GM23338 (cell line): ENCODE measurements around the gene EPS8L2. TPM values are rescaled to one million over a fixed set of nuclear protein-coding genes. Genes with fewer than 3 reads are reported as not detected.

ENCODE experiments used
- ATAC-seq: fragments of 200-7000 bp; cut with Tn5 transposase; 3 replicates; pipeline ENCODE4 v1.9.1; 2020
- DNase-seq: peaks from one replicate; pipeline ENCODE4 v3.0.0-alpha.2; 2015; ENCODE audit warnings: low spot score
- H2AFZ ChIP-seq: fragments of 200-600 bp; sonication (generic); 2 replicates; pipeline ENCODE4 v1.8.0; 2016; ENCODE audit warnings: antibody characterized with exemption, mild to moderate bottlenecking, moderate library complexity
- H3F3A ChIP-seq: fragments of 200-600 bp; sonication (generic); replicated peaks from 2 replicates; pipeline ENCODE4 v1.8.0; 2017; ENCODE audit warnings: antibody characterized with exemption, mixed run types, low read depth
- H3K27ac ChIP-seq: fragments of 200-600 bp; sonication (generic); 2 replicates; pipeline ENCODE4 v1.6.1; 2016; ENCODE audit warnings: low read depth
- H3K27me3 ChIP-seq: fragments of 200-600 bp; sonication (generic); 2 replicates; pipeline ENCODE4 v1.8.0; 2016; ENCODE audit warnings: mild to moderate bottlenecking, mixed run types, moderate library complexity; ENCODE audit not compliant: insufficient read depth
- H3K36me3 ChIP-seq: fragments of 200-600 bp; sonication (generic); 2 replicates; pipeline ENCODE4 v1.8.0; 2016; ENCODE audit warnings: mild to moderate bottlenecking; ENCODE audit not compliant: insufficient read depth
- H3K4me1 ChIP-seq: fragments of 200-600 bp; sonication (generic); 2 replicates; pipeline ENCODE4 v1.8.0; 2016; ENCODE audit warnings: mild to moderate bottlenecking, moderate library complexity; ENCODE audit not compliant: insufficient read depth
- H3K4me2 ChIP-seq: fragments of 200-600 bp; sonication (generic); 2 replicates; pipeline ENCODE4 v1.7.1; 2017; ENCODE audit warnings: mixed run types
- H3K4me3 ChIP-seq: fragments of 200-600 bp; sonication (generic); 2 replicates; pipeline ENCODE4 v1.6.1; 2016; ENCODE audit warnings: mixed run types
- H3K79me2 ChIP-seq: fragments of 200-600 bp; sonication (generic); replicated peaks from 2 replicates; pipeline ENCODE4 v1.8.0; 2017; ENCODE audit warnings: mild to moderate bottlenecking; ENCODE audit not compliant: insufficient read depth
- H3K9me2 ChIP-seq: fragments of 200-600 bp; sonication (generic); 2 replicates; pipeline ENCODE4 v1.8.0; 2017; ENCODE audit not compliant: insufficient read depth
- H4K20me1 ChIP-seq: fragments of 200-600 bp; sonication (generic); replicated peaks from 2 replicates; pipeline ENCODE4 v1.8.0; 2017; ENCODE audit warnings: mild to moderate bottlenecking; ENCODE audit not compliant: insufficient read depth
- H3K27ac Mint-ChIP-seq: 2 replicates; pipeline ENCODE4 v1.8.0; 2020; ENCODE audit warnings: inconsistent platforms, mild to moderate bottlenecking, moderate library complexity, mixed read lengths
- H3K27me3 Mint-ChIP-seq: 3 replicates; pipeline ENCODE4 v1.8.0; 2022; ENCODE audit warnings: low read depth, mild to moderate bottlenecking, moderate library complexity, mixed read lengths, inconsistent platforms; ENCODE audit not compliant: insufficient read depth, poor library complexity
- H3K36me3 Mint-ChIP-seq: 3 replicates; pipeline ENCODE4 v1.8.0; 2021; ENCODE audit warnings: low read depth, mild to moderate bottlenecking, inconsistent platforms, moderate library complexity, mixed read lengths
- H3K4me1 Mint-ChIP-seq: 3 replicates; pipeline ENCODE4 v1.8.0; 2020; ENCODE audit warnings: mild to moderate bottlenecking, inconsistent platforms, mixed read lengths
- H3K4me3 Mint-ChIP-seq: 3 replicates; pipeline ENCODE4 v1.8.0; 2021; ENCODE audit warnings: moderate library complexity, mild to moderate bottlenecking, inconsistent platforms, mixed read lengths
- H3K9me3 Mint-ChIP-seq: 3 replicates; pipeline ENCODE4 v1.8.0; 2020; ENCODE audit warnings: moderate library complexity, mild to moderate bottlenecking, inconsistent platforms, mixed read lengths
- CREB1 ChIP-seq: fragments of 250-450 bp; sonication (Bioruptor Pico); IDR thresholded peaks from 2 replicates; pipeline ENCODE4 v1.5.0; 2020; ENCODE audit warnings: low read depth, mild to moderate bottlenecking, moderate library complexity
- CTCF ChIP-seq, 2 experiments: fragments of 200-600 bp in 1 of 2; sonication (generic) in 1 of 2; conservative IDR thresholded peaks; 2 replicates each; pipeline versions ENCODE4 v1.5.1 to v1.6.1; 2016 to 2017; ENCODE audit warnings: antibody characterized with exemption in 2 of 2, low read depth in 2 of 2, mild to moderate bottlenecking in 2 of 2, moderate library complexity in 1 of 2
- ETS1 ChIP-seq: IDR thresholded peaks from 2 replicates; pipeline ENCODE4 v1.6.1; 2016; ENCODE audit warnings: antibody characterized with exemption
- EZH2 ChIP-seq: fragments of 200-600 bp; sonication (generic); IDR thresholded peaks from one replicate; pipeline ENCODE4 v1.8.0; 2017; ENCODE audit warnings: antibody characterized with exemption, mild to moderate bottlenecking, low read depth; ENCODE audit not compliant: unreplicated experiment
- EZH2phosphoT487 ChIP-seq: fragments of 200-600 bp; sonication (generic); IDR thresholded peaks from one replicate; pipeline ENCODE4 v1.8.1; 2018; ENCODE audit warnings: antibody characterized with exemption; ENCODE audit not compliant: unreplicated experiment
- JUNB ChIP-seq: IDR thresholded peaks from one replicate; pipeline ENCODE4 v1.6.1; 2016; ENCODE audit warnings: antibody characterized with exemption; ENCODE audit not compliant: unreplicated experiment
- NANOG ChIP-seq: IDR thresholded peaks from 2 replicates; pipeline ENCODE4 v1.6.1; 2016; ENCODE audit warnings: antibody characterized with exemption, borderline replicate concordance
- POLR2AphosphoS5 ChIP-seq: IDR thresholded peaks from 2 replicates; pipeline ENCODE4 v1.6.1; 2016; ENCODE audit warnings: antibody characterized with exemption, low read depth
- REST ChIP-seq: IDR thresholded peaks from one replicate; pipeline ENCODE4 v1.6.1; 2018; ENCODE audit warnings: antibody characterized with exemption; ENCODE audit not compliant: unreplicated experiment
- STAT1 ChIP-seq: IDR thresholded peaks from one replicate; pipeline ENCODE4 v1.6.1; 2016; ENCODE audit warnings: antibody characterized with exemption; ENCODE audit not compliant: unreplicated experiment
- ZNF114 ChIP-seq: fragments of 250-450 bp; sonication (Bioruptor Pico); IDR thresholded peaks from 2 replicates; pipeline ENCODE4 v1.5.0; 2020; ENCODE audit warnings: mild to moderate bottlenecking, moderate library complexity
- ZNF331 ChIP-seq: fragments of 250-450 bp; sonication (Bioruptor Pico); IDR thresholded peaks from 2 replicates; pipeline ENCODE4 v1.5.0; 2020; ENCODE audit warnings: low read depth, mild to moderate bottlenecking, moderate library complexity
- ZNF462 ChIP-seq: fragments of 250-450 bp; sonication (Bioruptor Pico); IDR thresholded peaks from 2 replicates; pipeline ENCODE4 v1.5.0; 2020; ENCODE audit warnings: mild to moderate bottlenecking, moderate library complexity
- polyA plus RNA-seq: library from polyadenylated mRNA; unstranded; fragments of >200 nt; fragmentation: Nextera tagmentation; extraction: Ambion mirVana; gene quantifications from 2 replicates; pipeline ENCODE4 v1.2.1, GENCODE V29; 2016
- total RNA-seq: library from RNA; depleted of rRNA; stranded (reverse); fragments of >200 nt; shearing (Covaris generic); gene quantifications from 2 replicates; pipeline ENCODE4 v1.2.3, GENCODE V29; 2014

The EPS8L2 gene
- total and polyA plus RNA-seq, 2 experiments from 2014 or later, result 38.7 to 59.4 TPM

- peaks cover 17% of the 10 kb centered on the region; the same call in 2 of the 3 replicates for H3K36me3 Mint-ChIP-seq
- H3K27me3 Mint-ChIP-seq, result peaks cover 15% of the 10 kb centered on the region
- Histone ChIP-seq H3K4me1 (no peaks in the 10 kb centered on the region), H3F3A (no peaks in the 10 kb centered on the region; the same call in 1 of the 2 replicates), H4K20me1 (no peaks in the 10 kb centered on the region), H3K27ac (no peak overlapping the region), H3K27me3 (no peaks in the 10 kb centered on the region), H3K4me3 (no peak overlapping the region), H3K9me2 (no peaks in the 10 kb centered on the region), H2AFZ (peak overlapping the region; percentile 56; the same call in 1 of the 2 replicates), H3K36me3 (no peaks in the 10 kb centered on the region), H3K4me2 (no peak overlapping the region), H3K79me2 (no peaks in the 10 kb centered on the region)
- DNase-seq (peak; percentile 35), ATAC-seq (no peak)
- TF ChIP-seq REST (no peak), POLR2AphosphoS5 (no peak), ZNF331 (CRISPR knock-in tag) (no peak), CREB1 (no peak), ETS1 (no peak), STAT1 (no peak), NANOG (no peak), CTCF (conservative IDR thresholded peaks at IDR 0.05; ENCODE audit: low read depth in 2 of 2) (no peak), ZNF462 (CRISPR knock-in tag) (no peak), EZH2phosphoT487 (no peak), EZH2 (no peak), ZNF114 (no peak), JUNB (no peak)
- H3K4me1 Mint-ChIP-seq, result no peaks in the 10 kb centered on the region; the same call in 2 of the 3 replicates
- H3K27ac Mint-ChIP-seq, result no peak overlapping the region
- H3K9me3 Mint-ChIP-seq, result peaks cover 16% of the 10 kb centered on the region; the same call in 2 of the 3 replicates
- H3K4me3 Mint-ChIP-seq, result no peak overlapping the region
These were observed 27.0 kb downstream of the EPS8L2 start for GRCh38 chr11:733072-733471.
